ENCODE measurements around the gene ITM2C.

ITM2C gene

GRCh38 chr2:230910546-230911177 is 45.9 kb downstream of the ITM2C start:
- FAIRE-seq, result no peak

- FAIRE-seq, result no peak
Measured at GRCh38 chr2:230912046-230912445, 47.3 kb downstream of the ITM2C start.

DNA sequence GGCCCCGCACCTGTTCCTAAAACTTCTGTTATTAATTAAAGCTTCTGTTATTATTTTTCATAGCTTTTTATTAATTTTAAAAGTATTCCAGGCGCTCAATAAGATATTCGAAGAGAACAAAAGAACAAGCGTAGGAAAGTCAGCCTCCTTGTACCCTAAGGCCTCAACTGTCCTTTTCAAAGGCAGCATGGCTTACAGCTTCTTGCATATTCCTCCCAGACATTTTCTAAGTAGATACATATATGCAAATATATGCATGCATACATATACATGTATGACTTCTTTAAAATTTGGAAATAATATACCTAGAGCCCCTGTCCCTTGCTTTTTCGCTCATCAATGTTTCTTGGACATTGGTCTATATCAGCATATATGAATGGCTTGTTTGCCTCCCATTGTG is 48.0 kb downstream of the ITM2C start:
- no peak for FAIRE-seq

- FAIRE-seq, result peak; percentile 27
Measured at GRCh38 chr2:230913406-230914143, 48.8 kb downstream of the ITM2C start.

- FAIRE-seq, result no peak
Measured at GRCh38 chr2:230914886-230915285, 50.1 kb downstream of the ITM2C start.

- FAIRE-seq, result no peak
Measured at GRCh38 chr2:230915319-230915718, 50.6 kb downstream of the ITM2C start.

GRCh38 chr2:230916218-230916617 is 51.5 kb downstream of the ITM2C start:
- FAIRE-seq, result no peak

DNA sequence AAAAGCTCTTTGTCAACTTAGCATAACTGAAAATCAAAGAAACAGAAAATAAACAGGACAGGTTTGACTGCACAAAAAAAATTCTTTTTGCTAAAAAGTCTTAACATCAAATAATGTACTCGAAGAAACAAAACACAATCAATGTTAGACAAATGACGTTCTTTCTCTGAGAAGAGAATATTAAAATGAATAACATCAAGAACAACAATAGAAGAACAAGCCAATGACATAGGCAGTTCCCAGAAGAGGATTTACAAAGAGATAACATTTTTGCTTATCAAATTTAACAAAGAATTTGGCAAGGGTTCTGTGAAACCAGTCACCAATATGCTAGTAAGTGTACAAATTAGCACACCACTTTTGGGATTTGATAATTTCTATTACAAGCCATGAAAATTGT is 54.5 kb downstream of the ITM2C start:
- FAIRE-seq, result peak; percentile 61

DNA sequence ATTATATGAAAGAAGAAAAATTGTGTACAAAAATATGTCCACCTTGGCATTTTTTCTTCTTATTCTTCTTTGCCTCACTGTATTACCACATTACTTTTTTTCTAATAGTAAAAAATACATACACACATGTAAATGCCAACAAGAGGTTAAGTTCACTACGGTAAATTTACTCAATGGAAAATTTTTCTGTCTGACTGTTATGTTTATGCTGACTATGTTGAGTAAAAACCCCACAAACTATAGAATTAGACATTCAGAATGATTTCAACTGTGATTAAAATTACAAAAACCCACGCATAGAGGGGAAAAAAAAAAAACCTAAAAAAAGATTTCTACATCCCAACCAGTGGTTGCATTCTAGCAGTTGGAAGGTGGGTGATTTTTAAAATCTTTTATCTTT is 54.9 kb downstream of the ITM2C start:
- FAIRE-seq, result peak; percentile 13

DNA sequence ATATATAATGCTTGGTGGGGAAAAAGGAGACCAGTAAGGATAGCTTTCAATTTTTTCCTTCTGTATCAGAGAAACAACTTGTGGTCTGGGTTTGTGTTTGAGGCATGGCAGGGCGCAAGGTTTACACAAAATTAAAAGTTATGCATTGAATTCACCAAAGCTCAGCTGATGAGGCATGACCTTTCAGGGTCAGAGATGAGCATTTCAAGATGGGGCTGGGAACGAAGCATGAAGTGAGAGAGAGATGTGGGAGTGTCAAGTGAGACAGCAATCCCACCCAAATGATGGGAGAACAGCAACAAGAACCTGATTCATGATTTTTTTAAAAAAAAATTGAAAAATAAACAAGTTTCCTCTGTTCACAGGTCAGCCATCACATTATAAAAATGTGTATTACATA is 55.4 kb downstream of the ITM2C start:
- FAIRE-seq, result no peak

DNA sequence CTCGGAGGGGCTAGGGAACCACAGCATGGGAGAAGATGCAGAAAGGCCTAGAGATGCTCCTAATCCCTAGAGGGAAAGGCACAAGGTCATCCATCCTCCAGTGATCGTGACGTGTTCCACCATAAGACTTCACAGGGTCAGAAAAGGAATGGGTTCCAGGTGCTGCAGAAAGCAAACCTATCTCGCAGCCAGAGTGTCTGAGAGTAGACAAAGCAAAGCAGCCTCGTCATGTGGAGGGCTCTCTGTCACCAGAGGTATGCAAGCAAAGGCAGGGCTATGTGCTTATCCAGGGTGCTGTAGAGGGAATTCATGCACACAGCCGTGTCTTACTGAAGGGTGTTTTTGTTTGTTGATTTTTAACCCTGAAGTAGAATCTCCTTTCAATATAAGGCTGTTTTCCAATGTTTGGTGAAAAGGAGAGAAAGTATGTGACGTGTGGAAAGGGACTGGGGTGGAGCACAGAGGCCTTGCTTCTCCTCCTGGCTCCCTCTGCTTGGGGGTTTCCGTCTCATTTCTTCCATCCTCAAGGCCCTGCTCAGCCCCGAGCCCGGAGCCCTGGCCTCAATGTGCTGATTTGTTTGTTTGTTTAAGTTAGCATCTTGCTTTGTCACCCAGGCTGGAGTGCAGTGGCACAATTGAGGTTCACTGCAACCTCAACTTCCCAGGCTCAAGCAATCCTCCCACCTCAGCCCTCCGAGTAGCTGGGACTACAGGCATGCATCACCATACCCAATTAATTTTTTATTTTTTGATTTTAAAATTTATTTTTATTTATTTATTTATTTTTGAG is 57.3 kb downstream of the ITM2C start:
- FAIRE-seq, result no peak

DNA sequence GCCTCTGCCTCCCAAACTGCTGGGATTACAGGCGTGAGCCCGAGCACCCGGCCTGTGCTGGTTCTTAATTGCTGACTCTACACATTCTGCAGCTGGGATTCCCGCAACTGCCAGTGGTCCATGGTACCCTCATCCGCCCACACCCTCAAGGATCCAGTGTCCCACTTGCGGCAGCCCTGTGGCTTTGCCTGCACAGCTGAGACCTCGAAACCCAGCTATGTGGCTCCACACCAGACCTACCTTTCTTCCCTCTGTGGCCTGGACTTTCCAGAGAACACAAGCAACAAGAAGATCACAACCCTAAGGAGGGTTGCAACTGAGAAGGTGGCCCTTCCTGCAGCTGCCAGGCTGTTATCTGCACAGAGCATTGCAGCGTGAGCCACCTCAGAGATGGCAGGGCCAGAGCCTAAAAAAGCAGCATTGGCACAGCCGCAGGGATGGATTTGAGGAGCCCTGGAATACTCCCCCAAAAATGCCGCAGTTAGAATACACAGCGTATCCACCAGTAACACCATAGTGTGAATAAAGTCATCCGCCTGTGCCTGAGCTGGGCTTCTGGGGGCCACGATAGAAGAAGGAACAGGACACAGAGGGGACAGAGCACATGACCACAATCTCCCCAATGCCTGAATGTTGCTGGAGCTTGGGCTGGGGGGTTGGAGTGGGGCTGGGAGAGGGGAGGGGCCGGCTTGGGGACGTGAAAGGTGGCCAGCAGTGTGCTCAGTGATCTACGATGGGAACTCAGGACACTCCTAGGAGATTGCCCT is 58.4 kb downstream of the ITM2C start:
- no peak for FAIRE-seq

GRCh38 chr2:230924092-230924469 is 59.3 kb downstream of the ITM2C start:
- no peak for FAIRE-seq

GRCh38 chr2:230924470-230925341 is 60.0 kb downstream of the ITM2C start, which contains the start of gene GPR55:
GPR55 (minus strand) TSS chr2:230925242; CDS start chr2:230910962, 14,280 bp downstream.
- FAIRE-seq, result no peak

DNA sequence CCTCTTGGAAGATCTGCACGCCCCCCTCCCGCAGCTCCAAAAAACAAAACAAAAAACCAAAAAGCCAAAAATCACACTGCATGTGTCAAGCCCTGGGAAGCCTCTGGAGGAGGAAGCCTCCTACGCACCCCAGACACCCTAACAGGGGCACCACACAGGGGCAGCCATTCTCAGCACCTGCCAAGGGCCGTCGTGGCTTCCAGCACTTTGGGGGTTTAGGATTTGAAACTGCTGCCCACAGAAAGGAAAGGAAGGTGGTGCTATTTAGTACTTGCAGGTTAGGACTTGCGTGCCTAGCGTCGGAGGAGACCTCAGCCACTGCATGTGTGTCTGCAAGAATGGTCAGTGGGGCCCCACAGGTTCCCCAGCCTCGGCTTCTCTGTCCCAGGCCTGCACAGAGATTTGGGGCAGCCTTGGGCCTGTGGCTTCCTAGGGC is 60.7 kb downstream of the ITM2C start:
- FAIRE-seq, result no peak

GRCh38 chr2:230925879-230926765 is 61.4 kb downstream of the ITM2C start:
- FAIRE-seq, result no peak

GRCh38 chr2:230927711-230928341 is 63.1 kb downstream of the ITM2C start:
- no peak for FAIRE-seq

All from G401.6 (cell line).